ENCODE data around the gene ASB8.

The ASB8 gene

DNA sequence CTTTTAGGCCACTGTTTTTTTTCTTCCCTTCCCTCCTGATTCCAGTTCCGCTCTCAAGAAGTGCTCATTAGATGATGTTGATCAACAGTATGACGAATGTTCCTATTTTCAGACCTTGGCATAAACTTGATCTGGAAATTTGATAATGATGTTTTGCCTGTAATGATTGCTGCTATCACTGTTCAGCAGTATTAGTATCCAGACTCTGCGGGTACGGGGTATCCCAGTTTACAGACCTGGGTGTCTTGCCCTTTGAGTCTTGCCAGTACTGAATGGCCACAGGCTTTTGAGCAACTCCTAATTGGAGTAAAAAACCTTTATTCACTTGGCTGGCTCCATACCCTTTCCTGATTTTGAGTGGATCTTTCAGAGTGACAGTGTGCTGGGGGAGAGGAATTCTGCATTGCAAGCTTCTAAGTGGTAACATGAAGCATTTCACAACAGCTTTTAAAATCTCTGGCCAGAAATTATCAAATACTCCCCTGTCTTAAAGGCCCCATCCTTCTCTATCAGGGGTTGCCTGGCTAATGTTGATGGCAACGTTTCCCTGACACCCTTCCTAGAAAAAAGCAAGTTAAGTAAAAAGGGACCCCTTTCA is 5.9 kb upstream of the ASB8 start:
- no peaks in the 10 kb centered on the region for H3K9me2 ChIP-seq (replicated peaks; ENCODE audit: insufficient read depth, low read length)
- no peak overlapping the region for H3K4me2 ChIP-seq (ENCODE audit: low read depth, low read length, poor library complexity, severe bottlenecking)
- no peak overlapping the region for H3K9ac ChIP-seq (ENCODE audit: low read length)
- TF ChIP-seq, protein P1, sequence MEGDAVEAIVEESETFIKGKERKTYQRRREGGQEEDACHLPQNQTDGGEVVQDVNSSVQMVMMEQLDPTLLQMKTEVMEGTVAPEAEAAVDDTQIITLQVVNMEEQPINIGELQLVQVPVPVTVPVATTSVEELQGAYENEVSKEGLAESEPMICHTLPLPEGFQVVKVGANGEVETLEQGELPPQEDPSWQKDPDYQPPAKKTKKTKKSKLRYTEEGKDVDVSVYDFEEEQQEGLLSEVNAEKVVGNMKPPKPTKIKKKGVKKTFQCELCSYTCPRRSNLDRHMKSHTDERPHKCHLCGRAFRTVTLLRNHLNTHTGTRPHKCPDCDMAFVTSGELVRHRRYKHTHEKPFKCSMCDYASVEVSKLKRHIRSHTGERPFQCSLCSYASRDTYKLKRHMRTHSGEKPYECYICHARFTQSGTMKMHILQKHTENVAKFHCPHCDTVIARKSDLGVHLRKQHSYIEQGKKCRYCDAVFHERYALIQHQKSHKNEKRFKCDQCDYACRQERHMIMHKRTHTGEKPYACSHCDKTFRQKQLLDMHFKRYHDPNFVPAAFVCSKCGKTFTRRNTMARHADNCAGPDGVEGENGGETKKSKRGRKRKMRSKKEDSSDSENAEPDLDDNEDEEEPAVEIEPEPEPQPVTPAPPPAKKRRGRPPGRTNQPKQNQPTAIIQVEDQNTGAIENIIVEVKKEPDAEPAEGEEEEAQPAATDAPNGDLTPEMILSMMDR (IDR thresholded peaks at IDR 0.05; ENCODE audit: insufficient read depth, low read length, poor library complexity, severe bottlenecking) = no peak
- no peak for TF ChIP-seq EZH2phosphoT487 (conservative IDR thresholded peaks at IDR 0.05; ENCODE audit: low read length)
- H2AFZ ChIP-seq (ENCODE audit: low read depth, low read length, severe bottlenecking) = no peak overlapping the region
- no peaks in the 10 kb centered on the region for H3K79me2 ChIP-seq (ENCODE audit: insufficient read depth, low read length)
- H3F3A ChIP-seq (ENCODE audit: insufficient read depth) = no peaks in the 10 kb centered on the region
- H3K9me3 ChIP-seq (ENCODE audit: insufficient read depth, low read length) = no peaks in the 10 kb centered on the region
- no peaks in the 10 kb centered on the region for H3K27me3 ChIP-seq (ENCODE audit: low read length)
- H3K36me3 ChIP-seq (ENCODE audit: low read length) = no peaks in the 10 kb centered on the region
- H3K4me3 ChIP-seq (ENCODE audit: insufficient read depth, low read length, poor library complexity, severe bottlenecking) = no peak overlapping the region
- no peaks in the 10 kb centered on the region for H4K20me1 ChIP-seq (ENCODE audit: low read depth, low read length)
- H3K27ac ChIP-seq (ENCODE audit: low read depth, low read length) = no peak overlapping the region

DNA sequence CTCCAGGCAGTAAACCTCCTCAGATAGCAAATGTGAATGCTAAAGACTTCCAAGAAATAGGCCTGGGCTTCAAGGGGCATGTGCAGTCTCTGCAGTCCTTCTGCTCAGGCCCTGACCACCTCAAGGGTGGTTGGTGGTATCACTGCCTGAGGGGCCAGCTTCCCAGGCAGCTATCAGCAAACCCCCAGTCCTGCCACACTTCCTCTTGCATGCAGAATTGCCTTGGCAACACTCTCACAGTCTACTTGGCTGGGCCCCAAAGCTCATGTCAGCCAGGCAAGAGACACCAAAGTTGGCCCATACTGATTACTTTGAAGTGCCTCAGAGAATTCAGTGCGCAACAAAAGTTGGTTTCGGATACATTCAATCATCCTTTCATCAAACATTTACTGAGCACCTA is 3.5 kb upstream of the ASB8 start:
- H3K27ac ChIP-seq (ENCODE audit: low read depth, low read length) = no peak overlapping the region
- no peak overlapping the region for H3K4me3 ChIP-seq (ENCODE audit: insufficient read depth, low read length, poor library complexity, severe bottlenecking)
- no peaks in the 10 kb centered on the region for H3K36me3 ChIP-seq (ENCODE audit: low read length)
- no peaks in the 10 kb centered on the region for H4K20me1 ChIP-seq (ENCODE audit: low read depth, low read length)
- TF ChIP-seq EZH2phosphoT487 (conservative IDR thresholded peaks at IDR 0.05; ENCODE audit: low read length) = no peak
- TF ChIP-seq, protein P1 (IDR thresholded peaks at IDR 0.05; ENCODE audit: insufficient read depth, low read length, poor library complexity, severe bottlenecking) = no peak
- H3F3A ChIP-seq (ENCODE audit: insufficient read depth) = no peaks in the 10 kb centered on the region
- H3K27me3 ChIP-seq (ENCODE audit: low read length) = no peaks in the 10 kb centered on the region
- no peaks in the 10 kb centered on the region for H3K9me2 ChIP-seq (replicated peaks; ENCODE audit: insufficient read depth, low read length)
- no peak overlapping the region for H3K9ac ChIP-seq (ENCODE audit: low read length)
- H2AFZ ChIP-seq (ENCODE audit: low read depth, low read length, severe bottlenecking) = no peak overlapping the region
- no peak overlapping the region for H3K4me2 ChIP-seq (ENCODE audit: low read depth, low read length, poor library complexity, severe bottlenecking)
- peaks cover 10% of the 10 kb centered on the region for H3K79me2 ChIP-seq (ENCODE audit: insufficient read depth, low read length)
- H3K9me3 ChIP-seq (ENCODE audit: insufficient read depth, low read length) = no peaks in the 10 kb centered on the region

DNA sequence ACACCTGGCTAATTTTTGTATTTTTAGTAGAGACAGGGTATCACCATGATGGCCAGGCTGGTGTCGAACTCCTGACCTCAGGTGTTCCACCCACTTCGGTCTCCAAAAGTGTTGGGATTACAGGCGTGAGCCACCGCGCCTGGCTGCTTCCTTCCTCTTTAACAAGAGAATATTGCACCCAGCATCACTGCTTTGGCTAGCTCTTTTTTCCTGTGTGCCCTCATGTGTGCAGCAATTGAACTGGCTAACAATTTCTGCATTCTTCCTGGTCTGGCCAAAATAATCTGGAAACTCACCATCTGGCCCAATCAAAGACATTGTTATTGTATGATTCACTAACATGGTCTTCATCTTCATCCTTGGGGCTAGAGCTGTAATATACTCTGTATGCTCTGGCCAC is 2.7 kb upstream of the ASB8 start:
- Histone ChIP-seq H2AFZ (ENCODE audit: low read depth, low read length, severe bottlenecking) (no peak overlapping the region), H3K9ac (ENCODE audit: low read length) (no peak overlapping the region), H4K20me1 (ENCODE audit: low read depth, low read length) (no peaks in the 10 kb centered on the region), H3K4me2 (ENCODE audit: low read depth, low read length, poor library complexity, severe bottlenecking) (no peak overlapping the region), H3K27me3 (ENCODE audit: low read length) (no peaks in the 10 kb centered on the region), H3F3A (ENCODE audit: insufficient read depth) (no peaks in the 10 kb centered on the region), H3K4me3 (ENCODE audit: insufficient read depth, low read length, poor library complexity, severe bottlenecking) (no peak overlapping the region), H3K27ac (ENCODE audit: low read depth, low read length) (no peak overlapping the region), H3K9me3 (ENCODE audit: insufficient read depth, low read length) (no peaks in the 10 kb centered on the region), H3K36me3 (ENCODE audit: low read length) (no peaks in the 10 kb centered on the region), H3K79me2 (ENCODE audit: insufficient read depth, low read length) (peaks cover 12% of the 10 kb centered on the region), H3K9me2 (replicated peaks; ENCODE audit: insufficient read depth, low read length) (no peaks in the 10 kb centered on the region)
- TF ChIP-seq EZH2phosphoT487 (conservative IDR thresholded peaks at IDR 0.05; ENCODE audit: low read length) = no peak
- TF ChIP-seq, protein P1 (IDR thresholded peaks at IDR 0.05; ENCODE audit: insufficient read depth, low read length, poor library complexity, severe bottlenecking) = no peak
